Measurements from ENCODE around the gene AGBL4.

DNA sequence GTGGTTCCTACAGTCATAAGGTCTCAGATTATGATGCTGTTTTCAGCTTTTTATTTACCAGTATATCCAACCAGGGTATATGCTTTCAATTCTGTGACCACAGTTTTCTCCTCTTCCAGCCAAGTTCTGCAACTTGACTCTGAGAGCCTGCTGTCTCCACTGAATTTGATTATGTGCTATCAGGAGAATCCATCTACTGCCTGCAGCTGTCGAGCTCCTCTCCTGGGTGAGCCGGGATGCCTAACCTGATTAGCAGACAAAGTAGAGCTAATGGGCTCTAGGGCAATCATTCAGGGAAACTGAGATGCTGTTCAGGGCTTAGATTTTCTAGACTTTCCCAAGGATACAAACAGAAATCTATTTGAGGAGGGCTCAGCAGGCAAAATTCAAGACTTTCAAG, 975.6 kb downstream of the AGBL4 start:
- TF ChIP-seq EZH2 (IDR thresholded peaks at IDR 0.05; ENCODE audit: borderline replicate concordance, low read length) = no peak
- TF ChIP-seq, protein P1, sequence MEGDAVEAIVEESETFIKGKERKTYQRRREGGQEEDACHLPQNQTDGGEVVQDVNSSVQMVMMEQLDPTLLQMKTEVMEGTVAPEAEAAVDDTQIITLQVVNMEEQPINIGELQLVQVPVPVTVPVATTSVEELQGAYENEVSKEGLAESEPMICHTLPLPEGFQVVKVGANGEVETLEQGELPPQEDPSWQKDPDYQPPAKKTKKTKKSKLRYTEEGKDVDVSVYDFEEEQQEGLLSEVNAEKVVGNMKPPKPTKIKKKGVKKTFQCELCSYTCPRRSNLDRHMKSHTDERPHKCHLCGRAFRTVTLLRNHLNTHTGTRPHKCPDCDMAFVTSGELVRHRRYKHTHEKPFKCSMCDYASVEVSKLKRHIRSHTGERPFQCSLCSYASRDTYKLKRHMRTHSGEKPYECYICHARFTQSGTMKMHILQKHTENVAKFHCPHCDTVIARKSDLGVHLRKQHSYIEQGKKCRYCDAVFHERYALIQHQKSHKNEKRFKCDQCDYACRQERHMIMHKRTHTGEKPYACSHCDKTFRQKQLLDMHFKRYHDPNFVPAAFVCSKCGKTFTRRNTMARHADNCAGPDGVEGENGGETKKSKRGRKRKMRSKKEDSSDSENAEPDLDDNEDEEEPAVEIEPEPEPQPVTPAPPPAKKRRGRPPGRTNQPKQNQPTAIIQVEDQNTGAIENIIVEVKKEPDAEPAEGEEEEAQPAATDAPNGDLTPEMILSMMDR (IDR thresholded peaks at IDR 0.05; ENCODE audit: low read length) = no peak

Data from OCI-LY1 (cell line).